DMS153 treated with DMSO at 0.1 percent for 48 hours (cell line): ENCODE results near the gene PPM1F.

Experiments used
- DNase-seq: peaks from one replicate; lab custom pipeline; 2025; ENCODE audit not compliant: unreplicated experiment; lab: John Stamatoyannopoulos, UW

Gene PPM1F

GRCh38 chr22:21961127-21961867 lies 8.6 kb upstream of the PPM1F start:
- DNase-seq: no peak

GRCh38 chr22:21960200-21961126 lies 7.8 kb upstream of the PPM1F start:
- DNase-seq: no peak

GRCh38 chr22:21959274-21960074 lies 6.8 kb upstream of the PPM1F start:
- DNase-seq: no peak

- no peak for DNase-seq
These were observed 6.0 kb upstream of the PPM1F start for GRCh38 chr22:21958360-21959273.

- DNase-seq: peak; percentile 6
These were observed 650 bp downstream of the PPM1F start for GRCh38 chr22:21951931-21952465.

GRCh38 chr22:21951062-21951461 lies 1.6 kb downstream of the PPM1F start:
- no peak for DNase-seq

GRCh38 chr22:21949948-21950347 lies 2.7 kb downstream of the PPM1F start:
- DNase-seq: no peak

GRCh38 chr22:21949569-21949918 lies 3.1 kb downstream of the PPM1F start:
- DNase-seq: no peak

GRCh38 chr22:21948824-21949568 lies 3.7 kb downstream of the PPM1F start:
- no peak for DNase-seq

- DNase-seq: no peak
These were observed 4.3 kb downstream of the PPM1F start for GRCh38 chr22:21948390-21948789.

- DNase-seq: no peak
These were observed 5.3 kb downstream of the PPM1F start for GRCh38 chr22:21947040-21948014.

GRCh38 chr22:21946262-21946925 lies 6.3 kb downstream of the PPM1F start:
- no peak for DNase-seq

GRCh38 chr22:21945453-21946261 lies 7.0 kb downstream of the PPM1F start:
- no peak for DNase-seq

- no peak for DNase-seq
These were observed 7.8 kb downstream of the PPM1F start for GRCh38 chr22:21944871-21945270.

- no peak for DNase-seq
These were observed 8.8 kb downstream of the PPM1F start for GRCh38 chr22:21943571-21944448.
